PC-9 (cell line): ENCODE measurements around the gene BMS1. TPM values are rescaled to one million over a fixed set of nuclear protein-coding genes. Genes with fewer than 3 reads are reported as not detected.

ENCODE experiments used
- BruUV-seq: library from RNA; stranded (reverse); fragments of 400-500 nt; replicated peaks from 2 replicates; lab custom pipeline; 2021; lab: Mats Ljungman, UMichigan
- CTCF ChIA-PET: fragments of 300-600 bp; sonication (Branson Sonifier 250); formaldehyde crosslinking; loops from one replicate; lab custom pipeline; 2022; ENCODE audit warnings: antibody characterized with exemption; lab: Charles Lee
- POLR2A ChIA-PET: fragments of 300-600 bp; sonication (Branson Sonifier 250); formaldehyde crosslinking; loops from one replicate; lab custom pipeline; 2022; ENCODE audit warnings: antibody characterized with exemption; ENCODE audit not compliant: unreplicated experiment; lab: Charles Lee
- DNase-seq, 2 experiments: peaks; one replicate each; pipeline versions ENCODE4 v3.0.0 to v3.0.0-alpha.2; 2015 to 2022; ENCODE audit warnings: mixed read lengths in 1 of 2
- H2AFZ ChIP-seq: fragments of 200-600 bp; sonication (generic); 2 replicates; pipeline ENCODE4 v1.8.1; 2017; ENCODE audit warnings: antibody characterized with exemption
- H3F3A ChIP-seq: fragments of 200-600 bp; sonication (generic); 2 replicates; pipeline ENCODE4 v1.8.1; 2017; ENCODE audit warnings: antibody characterized with exemption, mild to moderate bottlenecking, low read depth; ENCODE audit not compliant: insufficient read depth
- H3K27ac ChIP-seq: fragments of 200-600 bp; sonication (generic); 2 replicates; pipeline ENCODE4 v1.6.1; 2016; ENCODE audit warnings: mixed run types
- H3K27me3 ChIP-seq: fragments of 200-600 bp; sonication (generic); 2 replicates; pipeline ENCODE4 v1.6.1; 2016; ENCODE audit warnings: low read depth, mixed run types; ENCODE audit not compliant: insufficient read depth
- H3K36me3 ChIP-seq: fragments of 200-600 bp; sonication (generic); 2 replicates; pipeline ENCODE4 v1.6.1; 2016; ENCODE audit warnings: low read depth, mixed run types
- H3K4me1 ChIP-seq: fragments of 200-600 bp; sonication (generic); replicated peaks from 2 replicates; pipeline ENCODE4 v1.6.1; 2016; ENCODE audit warnings: mixed run types; ENCODE audit not compliant: insufficient read depth
- H3K4me2 ChIP-seq: fragments of 200-600 bp; sonication (generic); 2 replicates; pipeline ENCODE4 v1.6.1; 2017; ENCODE audit warnings: mixed run types
- H3K4me3 ChIP-seq: fragments of 200-600 bp; sonication (generic); 2 replicates; pipeline ENCODE4 v1.6.1; 2016; ENCODE audit warnings: mixed run types
- H3K79me2 ChIP-seq: fragments of 200-600 bp; sonication (generic); 2 replicates; pipeline ENCODE4 v1.6.1; 2017; ENCODE audit warnings: low read depth, mixed run types
- H3K9me2 ChIP-seq: fragments of 200-600 bp; sonication (generic); 2 replicates; pipeline ENCODE4 v1.8.1; 2017; ENCODE audit warnings: mild to moderate bottlenecking; ENCODE audit not compliant: insufficient read depth
- H3K9me3 ChIP-seq: fragments of 200-600 bp; sonication (generic); 2 replicates; pipeline ENCODE4 v1.8.1; 2016; ENCODE audit warnings: low read depth; ENCODE audit not compliant: insufficient read depth
- H4K20me1 ChIP-seq: fragments of 200-600 bp; sonication (generic); 2 replicates; pipeline ENCODE4 v1.8.1; 2017; ENCODE audit not compliant: insufficient read depth
- CTCF ChIP-seq: fragments of 200-600 bp; sonication (generic); conservative IDR thresholded peaks from 2 replicates; pipeline ENCODE4 v1.6.1; 2017; ENCODE audit warnings: mixed run types, antibody characterized with exemption, mild to moderate bottlenecking, moderate library complexity
- EZH2 ChIP-seq: fragments of 200-600 bp; sonication (generic); IDR thresholded peaks from 2 replicates; pipeline ENCODE4 v1.8.0; 2017; ENCODE audit warnings: antibody characterized with exemption, low read depth
- intact Hi-C: fragments of 100-400 bp; cut with micrococcal nuclease; formaldehyde crosslinking; loops from one replicate; pipeline ENCODE4 v1.10.0; 2022; ENCODE audit not compliant: unreplicated experiment
- total RNA-seq: library from RNA; stranded (reverse); gene quantifications from 2 replicates; pipeline ENCODE4 v1.2.3, GENCODE V29; 2021

The BMS1 gene
- total RNA-seq, 1 experiment from 2014 or later: 20.0 TPM

GRCh38 chr10:42871823-42872222, 89.2 kb downstream of the BMS1 start:
- ChIA-PET POLR2A (no interaction called here), CTCF (no interaction called here)
- Histone ChIP-seq H3K27ac (no peak overlapping the region), H3K4me3 (no peak overlapping the region), H3K36me3 (no peaks in the 10 kb centered on the region), H4K20me1 (no peaks in the 10 kb centered on the region), H3F3A (no peaks in the 10 kb centered on the region), H2AFZ (no peak overlapping the region), H3K9me2 (no peaks in the 10 kb centered on the region), H3K9me3 (no peaks in the 10 kb centered on the region), H3K27me3 (peaks cover 5% of the 10 kb centered on the region), H3K4me1 (no peaks in the 10 kb centered on the region), H3K4me2 (no peak overlapping the region), H3K79me2 (no peaks in the 10 kb centered on the region)
- no peak for DNase-seq
- no TSS peak for BruUV-seq
- TF ChIP-seq EZH2 (no peak), CTCF (no peak)
- intact Hi-C loops: no loop called here

GRCh38 chr10:42872865-42873435, 90.4 kb downstream of the BMS1 start:
- no peak for DNase-seq
- intact Hi-C loops: no loop called here
- Histone ChIP-seq H3F3A (no peaks in the 10 kb centered on the region), H3K27ac (no peak overlapping the region), H3K36me3 (no peaks in the 10 kb centered on the region), H3K9me2 (no peaks in the 10 kb centered on the region), H2AFZ (no peak overlapping the region), H3K4me2 (no peak overlapping the region), H3K79me2 (no peaks in the 10 kb centered on the region), H3K4me1 (no peaks in the 10 kb centered on the region), H3K9me3 (no peaks in the 10 kb centered on the region), H3K4me3 (no peak overlapping the region), H3K27me3 (peaks cover 5% of the 10 kb centered on the region), H4K20me1 (no peaks in the 10 kb centered on the region)
- CTCF ChIA-PET: no interaction called here
- BruUV-seq: no TSS peak
- POLR2A ChIA-PET: no interaction called here
- TF ChIP-seq CTCF (no peak), EZH2 (no peak)

- H3K9me3 ChIP-seq: no peaks in the 10 kb centered on the region
- peaks cover 24% of the 10 kb centered on the region for H3K27me3 ChIP-seq
- CTCF ChIA-PET: no interaction called here
- no peak overlapping the region for H2AFZ ChIP-seq
- POLR2A ChIA-PET: no interaction called here
- no peaks in the 10 kb centered on the region for H3K36me3 ChIP-seq
- TF ChIP-seq CTCF (no peak), EZH2 (no peak)
- BruUV-seq: no TSS peak
- intact Hi-C loops: no loop called here
- no peaks in the 10 kb centered on the region for H4K20me1 ChIP-seq
- no peaks in the 10 kb centered on the region for H3K9me2 ChIP-seq
- no peaks in the 10 kb centered on the region for H3K4me1 ChIP-seq
- H3K4me3 ChIP-seq: no peak overlapping the region
- H3K4me2 ChIP-seq: no peak overlapping the region
- DNase-seq: no peak
- H3K27ac ChIP-seq: no peak overlapping the region
- H3K79me2 ChIP-seq: no peaks in the 10 kb centered on the region
- H3F3A ChIP-seq: no peaks in the 10 kb centered on the region
Observed at GRCh38 chr10:42874713-42875387, 92.3 kb downstream of the BMS1 start.
